Fibroblast of pulmonary artery (primary cell): ENCODE data around the gene SOX13.
A peak's percentile ranks its signal among the peaks of the same experiment; 100 is the strongest.

ENCODE experiments used
- DNase-seq: peaks from one replicate; pipeline ENCODE4 v3.0.0-alpha.2; 2010; ENCODE audit warnings: low read depth
- H3K4me3 ChIP-seq: replicated peaks from 2 replicates; pipeline ENCODE4 v1.5.1; 2011; ENCODE audit warnings: low read depth, mild to moderate bottlenecking, control low read depth, low read length, moderate library complexity
- CTCF ChIP-seq: IDR thresholded peaks from 2 replicates; pipeline ENCODE4 v1.5.1; 2011; ENCODE audit warnings: mild to moderate bottlenecking, control low read depth, low read length, inconsistent platforms; ENCODE audit errors: missing control alignments

SOX13 gene

DNA sequence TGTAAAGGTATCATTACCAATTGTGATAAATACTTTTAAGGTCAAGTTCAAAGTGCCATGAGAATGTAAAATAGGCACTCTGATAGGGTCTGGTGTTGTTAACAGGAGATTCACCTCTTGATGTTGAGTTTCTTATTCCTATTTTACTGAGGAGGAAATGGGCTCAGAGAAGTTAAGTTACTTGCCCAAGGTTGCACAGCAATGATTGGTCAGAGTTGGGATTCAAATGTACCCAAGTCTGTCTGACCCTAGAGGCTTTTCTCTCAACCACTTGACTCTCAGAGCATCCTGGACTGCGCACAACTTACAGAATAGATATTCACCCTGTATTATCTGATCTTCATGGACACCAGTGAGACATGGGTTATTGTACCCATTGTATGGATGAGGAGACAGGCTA lies 33.9 kb downstream of the SOX13 start:
- H3K4me3 ChIP-seq: no peak overlapping the region
- DNase-seq: no peak
- TF ChIP-seq CTCF: no peak

DNA sequence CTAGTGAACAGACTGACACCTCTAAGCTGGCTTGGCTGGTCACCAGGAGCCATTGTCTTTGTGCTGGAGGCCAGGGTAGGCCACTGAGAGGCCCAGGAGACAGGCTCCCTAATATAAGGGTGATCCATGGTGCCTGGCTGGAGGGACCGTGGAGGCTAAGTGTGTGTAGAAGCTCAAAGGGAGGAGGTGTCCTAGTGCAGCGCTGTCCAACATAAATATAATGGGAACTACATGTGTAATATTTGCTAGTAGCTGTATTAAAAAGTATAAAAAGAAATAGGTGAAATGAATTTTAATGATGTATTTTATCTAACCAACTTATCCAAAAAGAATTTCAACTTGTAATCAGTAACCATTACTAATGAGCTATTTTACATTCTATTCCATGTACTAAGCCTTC lies 35.0 kb downstream of the SOX13 start:
- no peak overlapping the region for H3K4me3 ChIP-seq
- TF ChIP-seq CTCF: no peak
- no peak for DNase-seq

- no peak for TF ChIP-seq CTCF
- no peak overlapping the region for H3K4me3 ChIP-seq
- no peak for DNase-seq
Observed at GRCh38 chr1:204108312-204109141, 35.6 kb downstream of the SOX13 start.

- TF ChIP-seq CTCF: no peak
- no peak overlapping the region for H3K4me3 ChIP-seq
- DNase-seq: no peak
Observed at GRCh38 chr1:204110894-204111633, 38.1 kb downstream of the SOX13 start.

GRCh38 chr1:204112876-204113730 lies 40.2 kb downstream of the SOX13 start:
- no peak overlapping the region for H3K4me3 ChIP-seq
- TF ChIP-seq CTCF: no peak
- no peak for DNase-seq

DNA sequence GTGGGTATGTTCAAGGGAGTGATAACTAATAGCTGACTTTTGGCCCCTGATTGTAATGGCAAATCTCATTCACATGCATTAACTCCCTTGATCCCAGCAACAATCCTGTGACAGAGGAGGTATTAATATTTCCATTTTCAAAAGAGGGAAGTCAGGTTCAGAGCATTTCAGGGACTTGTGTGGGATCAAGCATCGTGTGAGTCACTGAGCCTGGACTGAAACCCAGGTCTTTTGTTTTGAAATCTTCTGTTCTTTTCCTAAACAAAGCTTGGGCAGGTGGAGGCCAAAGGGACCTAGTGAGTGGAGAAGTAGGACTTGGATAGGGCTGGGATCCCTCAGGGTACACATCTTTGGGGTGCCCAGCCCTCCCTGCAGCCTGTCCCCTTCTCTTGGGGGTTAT lies 41.0 kb downstream of the SOX13 start:
- DNase-seq: peak; percentile 47
- no peak for TF ChIP-seq CTCF
- no peak overlapping the region for H3K4me3 ChIP-seq
